Measurements from ENCODE around the gene KY.

The KY gene

GRCh38 chr3:134576426-134576825 is 74.4 kb downstream of the KY start:
- TF ChIP-seq TAF1 (IDR thresholded peaks at IDR 0.05; ENCODE audit: borderline replicate concordance, insufficient read depth, low read length) (no peak), POLR2AphosphoS5 (IDR thresholded peaks at IDR 0.05; ENCODE audit: low read depth, low read length) (no peak), SIN3A (IDR thresholded peaks at IDR 0.05; ENCODE audit: borderline replicate concordance, insufficient read depth, low read length) (no peak), FOXP2 (optimal IDR thresholded peaks at IDR 0.05; ENCODE audit: borderline replicate concordance, extremely low read depth, extremely low read length, insufficient read depth) (no peak), REST (IDR thresholded peaks at IDR 0.05; ENCODE audit: insufficient read depth in 1 of 2, low read depth in 2 of 2, low read length in 2 of 2) (no peak)

GRCh38 chr3:134568790-134569189 is 82.0 kb downstream of the KY start:
- no peak for TF ChIP-seq REST (IDR thresholded peaks at IDR 0.05; ENCODE audit: insufficient read depth in 1 of 2, low read depth in 2 of 2, low read length in 2 of 2)
- no peak for TF ChIP-seq POLR2AphosphoS5 (IDR thresholded peaks at IDR 0.05; ENCODE audit: low read depth, low read length)
- TF ChIP-seq FOXP2 (optimal IDR thresholded peaks at IDR 0.05; ENCODE audit: borderline replicate concordance, extremely low read depth, extremely low read length, insufficient read depth): no peak
- TF ChIP-seq SIN3A (IDR thresholded peaks at IDR 0.05; ENCODE audit: borderline replicate concordance, insufficient read depth, low read length): no peak
- TF ChIP-seq TAF1 (IDR thresholded peaks at IDR 0.05; ENCODE audit: borderline replicate concordance, insufficient read depth, low read length): no peak

GRCh38 chr3:134567605-134568004 is 83.2 kb downstream of the KY start:
- TF ChIP-seq SIN3A (IDR thresholded peaks at IDR 0.05; ENCODE audit: borderline replicate concordance, insufficient read depth, low read length): no peak
- TF ChIP-seq TAF1 (IDR thresholded peaks at IDR 0.05; ENCODE audit: borderline replicate concordance, insufficient read depth, low read length): no peak
- TF ChIP-seq REST (IDR thresholded peaks at IDR 0.05; ENCODE audit: insufficient read depth in 1 of 2, low read depth in 2 of 2, low read length in 2 of 2): no peak
- no peak for TF ChIP-seq POLR2AphosphoS5 (IDR thresholded peaks at IDR 0.05; ENCODE audit: low read depth, low read length)
- TF ChIP-seq FOXP2 (optimal IDR thresholded peaks at IDR 0.05; ENCODE audit: borderline replicate concordance, extremely low read depth, extremely low read length, insufficient read depth): no peak

- TF ChIP-seq REST (IDR thresholded peaks at IDR 0.05; ENCODE audit: insufficient read depth in 1 of 2, low read depth in 2 of 2, low read length in 2 of 2): no peak
Observed at GRCh38 chr3:134564991-134565390, 85.8 kb downstream of the KY start.

GRCh38 chr3:134563601-134564000 is 87.2 kb downstream of the KY start:
- TF ChIP-seq POLR2AphosphoS5 (IDR thresholded peaks at IDR 0.05; ENCODE audit: low read depth, low read length) (no peak), REST (IDR thresholded peaks at IDR 0.05; ENCODE audit: insufficient read depth in 1 of 2, low read depth in 2 of 2, low read length in 2 of 2) (no peak), TAF1 (IDR thresholded peaks at IDR 0.05; ENCODE audit: borderline replicate concordance, insufficient read depth, low read length) (no peak), FOXP2 (optimal IDR thresholded peaks at IDR 0.05; ENCODE audit: borderline replicate concordance, extremely low read depth, extremely low read length, insufficient read depth) (no peak), SIN3A (IDR thresholded peaks at IDR 0.05; ENCODE audit: borderline replicate concordance, insufficient read depth, low read length) (no peak)
